SJCRH30 (cell line): ENCODE data around the gene NNT. TPM values are rescaled to one million over a fixed set of nuclear protein-coding genes. Genes with fewer than 3 reads are reported as not detected.
A peak's percentile ranks its signal among the peaks of the same experiment; 100 is the strongest.
"Not testable (repeated sequence)": the region's sequence is repeated elsewhere in the genome, so short reads cannot be mapped to it uniquely, and the experiment has no call there.

Experiments used
- DNase-seq, 2 experiments: peaks; one replicate each; pipeline ENCODE4 v3.0.0-alpha.2; 2015 to 2020
- H3K27ac ChIP-seq: fragments of 250-450 bp; sonication (Bioruptor Pico); 2 replicates; pipeline ENCODE4 v1.5.1; 2020; ENCODE audit warnings: mild to moderate bottlenecking, moderate library complexity
- H3K27me3 ChIP-seq: fragments of 250-450 bp; sonication (Bioruptor Pico); 2 replicates; pipeline ENCODE4 v1.5.1; 2020; ENCODE audit warnings: mild to moderate bottlenecking, moderate library complexity
- H3K36me3 ChIP-seq: fragments of 250-450 bp; sonication (Bioruptor Pico); 2 replicates; pipeline ENCODE4 v1.5.1; 2020; ENCODE audit warnings: mild to moderate bottlenecking, moderate library complexity
- H3K4me1 ChIP-seq: fragments of 250-450 bp; sonication (Bioruptor Pico); 2 replicates; pipeline ENCODE4 v1.5.1; 2020; ENCODE audit warnings: mild to moderate bottlenecking, moderate library complexity
- H3K4me3 ChIP-seq: fragments of 250-450 bp; sonication (Bioruptor Pico); 2 replicates; pipeline ENCODE4 v1.5.1; 2020; ENCODE audit warnings: mild to moderate bottlenecking, moderate library complexity
- H3K9me3 ChIP-seq: fragments of 250-450 bp; sonication (Bioruptor Pico); replicated peaks from 2 replicates; pipeline ENCODE4 v1.5.1; 2020; ENCODE audit warnings: mild to moderate bottlenecking, moderate library complexity
- total RNA-seq: library from RNA; depleted of rRNA; stranded (reverse); fragments of >200 nt; shearing (Covaris generic); gene quantifications from 2 replicates; pipeline ENCODE4 v1.2.3, GENCODE V29; 2014

The NNT gene
- total RNA-seq, 1 experiment from 2014 or later: 130 TPM

DNA sequence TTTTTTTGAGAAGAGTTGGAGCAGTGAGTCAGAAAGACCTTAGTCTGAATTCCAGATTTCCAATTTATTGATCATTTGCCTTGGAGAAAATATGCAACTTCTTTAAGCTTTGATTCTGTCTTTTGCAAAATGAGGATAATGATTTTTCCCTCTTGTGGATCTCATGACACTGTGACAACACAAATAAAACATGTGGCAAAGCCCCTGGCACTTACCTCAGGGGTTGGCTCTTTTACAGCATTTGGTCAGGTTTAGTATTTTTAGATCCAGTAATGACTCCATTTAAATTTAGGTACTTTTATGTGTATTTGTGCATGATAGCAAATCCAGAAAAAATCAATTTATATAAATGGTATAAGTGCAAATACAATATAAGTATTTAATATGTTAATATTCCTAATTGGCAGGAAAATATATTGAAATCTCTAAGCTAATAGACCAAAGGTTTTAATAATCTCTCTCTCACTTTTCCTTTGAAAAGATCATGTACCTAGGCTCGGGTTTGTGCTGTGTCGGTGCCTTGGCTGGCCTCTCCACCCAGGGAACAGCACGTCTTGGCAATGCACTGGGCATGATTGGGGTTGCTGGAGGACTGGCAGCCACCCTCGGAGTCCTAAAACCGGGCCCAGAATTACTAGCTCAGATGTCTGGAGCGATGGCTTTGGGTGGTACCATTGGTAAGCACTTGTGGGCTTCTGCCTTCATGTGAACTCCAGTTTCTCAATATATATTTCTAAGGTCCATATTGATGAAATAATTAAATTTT is 49.7 kb downstream of the NNT start:
- H3K27me3 ChIP-seq: no peaks in the 10 kb centered on the region
- no peak overlapping the region for H3K27ac ChIP-seq
- H3K4me1 ChIP-seq: no peaks in the 10 kb centered on the region
- no peak overlapping the region for H3K4me3 ChIP-seq
- peaks cover 62% of the 10 kb centered on the region for H3K36me3 ChIP-seq
- no peak for DNase-seq
- no peaks in the 10 kb centered on the region for H3K9me3 ChIP-seq

DNA sequence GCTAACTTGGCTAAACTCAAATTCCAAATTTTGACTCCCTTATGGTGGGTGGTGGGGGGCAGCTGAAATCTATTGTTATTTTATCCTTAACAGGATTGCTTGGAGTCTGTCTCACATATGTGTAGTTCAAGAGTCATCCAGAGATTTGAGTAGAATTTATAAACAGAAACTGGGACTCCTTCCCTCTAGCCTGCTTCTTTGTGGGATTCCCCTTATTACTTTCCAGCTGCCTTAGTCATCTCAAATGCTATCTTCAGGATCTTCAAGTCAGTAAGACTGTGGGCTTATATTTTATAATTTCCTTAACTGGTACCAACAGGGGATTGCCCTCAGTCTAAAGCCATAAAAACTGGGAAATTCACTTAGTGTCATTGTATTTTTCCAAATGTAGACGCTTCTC is 55.5 kb downstream of the NNT start:
- Histone ChIP-seq H3K4me1 (no peaks in the 10 kb centered on the region), H3K4me3 (no peak overlapping the region), H3K36me3 (peaks cover 76% of the 10 kb centered on the region), H3K9me3 (no peaks in the 10 kb centered on the region), H3K27me3 (no peaks in the 10 kb centered on the region), H3K27ac (no peak overlapping the region)
- DNase-seq: no peak

DNA sequence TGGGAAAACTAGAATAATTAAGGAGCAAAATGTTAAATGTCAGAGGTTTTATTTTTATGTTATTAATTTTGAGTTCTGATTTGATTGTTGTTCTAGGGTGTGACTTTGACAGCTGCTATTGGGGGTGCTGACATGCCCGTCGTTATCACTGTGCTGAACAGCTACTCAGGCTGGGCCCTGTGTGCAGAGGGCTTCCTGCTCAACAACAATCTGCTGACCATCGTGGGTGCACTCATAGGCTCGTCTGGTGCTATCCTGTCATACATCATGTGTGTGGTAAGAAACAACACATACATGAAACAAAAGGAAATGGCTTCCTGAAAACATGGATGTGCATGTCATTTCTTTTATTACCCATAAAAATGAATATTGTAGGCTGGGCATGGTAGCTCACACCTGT is 56.1 kb downstream of the NNT start:
- no peak overlapping the region for H3K4me3 ChIP-seq
- no peaks in the 10 kb centered on the region for H3K4me1 ChIP-seq
- DNase-seq: no peak
- H3K36me3 ChIP-seq: peaks cover 80% of the 10 kb centered on the region
- H3K9me3 ChIP-seq: no peaks in the 10 kb centered on the region
- no peaks in the 10 kb centered on the region for H3K27me3 ChIP-seq
- no peak overlapping the region for H3K27ac ChIP-seq

DNA sequence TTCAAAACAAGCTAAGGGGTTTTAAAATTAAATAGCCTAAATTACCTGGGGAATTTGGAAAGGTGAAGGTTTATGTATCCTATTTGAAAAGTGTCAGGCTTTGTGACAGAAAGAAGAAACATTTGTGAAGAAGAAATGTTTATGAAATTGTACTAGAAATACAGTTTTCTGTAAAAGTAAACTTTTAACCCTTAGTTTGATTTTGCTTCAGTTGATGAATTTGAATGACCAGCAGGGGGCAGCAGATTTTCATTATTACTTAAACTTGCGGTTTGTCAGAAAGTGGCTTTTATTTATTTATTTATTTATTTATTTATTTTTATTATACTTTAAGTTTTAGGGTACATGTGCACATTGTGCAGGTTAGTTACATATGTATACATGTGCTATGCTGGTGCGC is 58.1 kb downstream of the NNT start:
- Histone ChIP-seq H3K36me3 (peaks cover 76% of the 10 kb centered on the region), H3K4me3 (no peak overlapping the region), H3K27ac (no peak overlapping the region), H3K27me3 (no peaks in the 10 kb centered on the region), H3K9me3 (no peaks in the 10 kb centered on the region), H3K4me1 (no peaks in the 10 kb centered on the region)
- DNase-seq: peak; percentile 41 to 65

DNA sequence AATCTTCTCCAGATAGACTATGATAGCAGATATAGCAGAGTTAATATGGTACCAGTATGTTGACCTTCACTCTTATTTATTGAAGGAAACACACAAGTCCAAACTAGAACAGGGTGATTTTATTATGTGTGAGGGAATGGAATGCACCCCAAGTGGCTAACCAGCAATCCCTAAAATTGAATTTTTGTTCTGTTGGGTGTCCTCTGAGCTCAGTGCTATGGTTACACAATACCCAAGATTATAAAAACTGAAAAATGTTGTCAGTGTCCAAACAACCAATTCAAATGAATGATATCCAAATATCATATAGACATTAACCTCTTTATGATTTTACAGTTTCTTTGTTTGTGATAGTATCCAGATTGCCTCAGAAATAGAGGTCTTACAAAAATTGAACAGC is 60.9 kb downstream of the NNT start:
- H3K4me1 ChIP-seq: no peaks in the 10 kb centered on the region
- H3K36me3 ChIP-seq: peaks cover 62% of the 10 kb centered on the region
- no peaks in the 10 kb centered on the region; the same call in 1 of the 2 replicates for H3K9me3 ChIP-seq
- H3K27ac ChIP-seq: no peak overlapping the region
- H3K4me3 ChIP-seq: no peak overlapping the region
- no peaks in the 10 kb centered on the region for H3K27me3 ChIP-seq
- DNase-seq: no peak

DNA sequence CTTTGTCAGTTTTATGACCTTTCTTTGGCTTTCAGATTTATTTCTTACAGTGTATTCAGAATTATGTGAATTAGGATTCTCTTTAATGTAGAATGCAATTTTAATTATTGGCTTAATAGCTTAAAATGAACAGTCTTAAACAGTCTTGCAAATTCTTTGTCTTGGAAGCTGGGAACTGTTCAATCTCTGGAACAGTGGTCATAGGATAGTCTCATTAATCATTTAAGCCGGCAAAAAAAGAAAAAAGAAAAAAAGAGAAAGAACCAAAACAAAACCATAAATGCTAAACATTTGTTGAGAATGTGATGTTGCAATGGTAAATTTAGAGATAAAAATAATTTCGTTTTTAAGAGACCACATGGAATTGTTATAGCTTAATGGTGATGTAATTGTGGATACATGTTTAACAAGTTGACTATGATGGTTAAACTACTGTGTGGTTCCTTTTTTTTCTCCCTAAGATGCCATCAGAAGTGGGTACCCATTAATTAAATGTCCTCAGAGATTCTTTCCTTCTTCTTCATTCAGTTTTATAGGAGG is 61.6 kb downstream of the NNT start:
- H3K4me3 ChIP-seq: no peak overlapping the region
- no peaks in the 10 kb centered on the region for H3K4me1 ChIP-seq
- peaks cover 55% of the 10 kb centered on the region for H3K36me3 ChIP-seq
- H3K27me3 ChIP-seq: no peaks in the 10 kb centered on the region
- H3K27ac ChIP-seq: no peak overlapping the region
- DNase-seq: no peak
- no peaks in the 10 kb centered on the region; the same call in 1 of the 2 replicates for H3K9me3 ChIP-seq

DNA sequence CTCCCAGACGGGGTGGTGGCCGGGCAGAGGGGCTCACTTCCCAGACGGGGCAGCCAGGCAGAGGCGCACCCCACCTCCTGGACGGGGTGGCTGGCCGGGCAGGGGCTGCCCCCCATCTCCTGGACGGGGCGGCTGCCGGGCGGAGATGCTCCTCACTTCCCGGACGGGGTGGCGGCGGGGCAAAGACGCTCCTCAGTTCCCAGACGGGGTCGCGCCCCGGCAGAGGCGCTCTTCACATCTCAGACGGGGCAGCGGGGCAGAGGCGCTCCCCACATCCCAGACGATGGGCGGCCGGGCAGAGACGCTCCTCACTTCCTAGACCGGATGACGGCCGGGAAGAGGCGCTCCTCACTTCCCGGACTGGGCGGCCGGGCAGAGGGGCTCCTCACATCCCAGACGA is 62.8 kb downstream of the NNT start:
- H3K9me3 ChIP-seq, DNase-seq, H3K27ac ChIP-seq, H3K4me1 ChIP-seq, H3K4me3 ChIP-seq, H3K27me3 ChIP-seq: not testable (repeated sequence)
- peaks cover 47% of the 10 kb centered on the region for H3K36me3 ChIP-seq

DNA sequence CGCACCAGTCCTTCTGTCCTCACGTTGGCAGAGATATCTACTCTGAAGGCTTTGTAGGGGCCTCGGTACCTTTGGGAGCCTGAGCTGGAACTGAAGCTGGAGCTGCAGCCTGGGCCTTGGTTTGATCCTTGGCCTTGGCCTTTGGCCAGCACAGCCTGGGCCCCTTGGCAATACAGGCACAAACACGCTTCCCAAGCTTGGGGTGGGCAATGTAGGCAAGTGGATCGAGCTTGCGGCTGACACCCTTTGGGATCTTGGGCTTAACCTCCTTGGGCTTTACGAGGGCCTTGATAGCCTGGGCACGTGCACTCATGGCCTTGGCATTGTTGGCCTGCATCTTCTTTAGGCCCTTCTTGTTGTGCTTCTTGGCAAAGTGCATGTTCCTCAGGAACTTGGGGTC is 63.7 kb downstream of the NNT start:
- not testable (repeated sequence) for H3K4me1 ChIP-seq, H3K27ac ChIP-seq, H3K9me3 ChIP-seq, H3K27me3 ChIP-seq, DNase-seq, H3K4me3 ChIP-seq
- peaks cover 40% of the 10 kb centered on the region for H3K36me3 ChIP-seq

DNA sequence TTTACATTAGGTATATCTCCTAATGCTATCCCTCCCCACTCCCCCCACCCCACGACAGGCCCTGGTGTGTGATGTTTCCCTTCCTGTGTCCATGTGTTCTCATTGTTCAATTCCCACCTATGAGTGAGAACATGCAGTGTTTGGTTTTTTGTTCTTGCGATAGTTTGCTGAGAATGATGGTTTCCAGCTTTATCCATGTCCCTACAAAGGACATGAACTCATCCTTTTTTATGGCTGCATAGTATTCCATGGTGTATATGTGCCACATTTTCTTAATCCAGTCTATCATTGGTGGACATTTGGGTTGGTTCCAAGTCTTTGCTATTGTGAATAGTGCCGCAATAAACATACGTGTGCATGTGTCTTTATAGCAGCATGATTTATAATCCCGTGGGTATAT is 64.4 kb downstream of the NNT start:
- H3K4me3 ChIP-seq, DNase-seq, H3K4me1 ChIP-seq, H3K27ac ChIP-seq, H3K27me3 ChIP-seq, H3K9me3 ChIP-seq: not testable (repeated sequence)
- peaks cover 34% of the 10 kb centered on the region for H3K36me3 ChIP-seq

DNA sequence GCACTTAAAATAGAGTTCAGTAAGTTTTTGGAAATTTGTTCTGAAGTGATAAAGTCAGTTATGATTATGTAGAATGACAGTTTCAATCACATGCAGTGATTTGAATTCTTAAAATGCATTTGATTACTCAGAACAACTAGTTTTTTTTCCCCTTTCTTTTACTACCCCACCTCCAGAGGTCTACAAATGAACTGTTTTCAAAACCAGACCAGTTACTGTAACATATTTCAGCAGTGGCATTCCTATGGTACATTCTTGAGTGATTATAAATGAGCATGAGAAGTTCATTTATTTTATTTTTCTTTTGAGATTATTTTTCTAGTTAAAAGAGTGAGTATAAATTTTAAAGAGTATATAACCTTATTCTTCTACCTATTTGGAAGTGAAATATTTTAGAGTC is 71.6 kb downstream of the NNT start:
- DNase-seq: no peak
- H3K27ac ChIP-seq: no peak overlapping the region
- no peaks in the 10 kb centered on the region for H3K4me1 ChIP-seq
- H3K4me3 ChIP-seq: no peak overlapping the region
- peaks cover 30% of the 10 kb centered on the region for H3K36me3 ChIP-seq
- no peaks in the 10 kb centered on the region for H3K27me3 ChIP-seq
- peaks cover 3% of the 10 kb centered on the region; the same call in 1 of the 2 replicates for H3K9me3 ChIP-seq

DNA sequence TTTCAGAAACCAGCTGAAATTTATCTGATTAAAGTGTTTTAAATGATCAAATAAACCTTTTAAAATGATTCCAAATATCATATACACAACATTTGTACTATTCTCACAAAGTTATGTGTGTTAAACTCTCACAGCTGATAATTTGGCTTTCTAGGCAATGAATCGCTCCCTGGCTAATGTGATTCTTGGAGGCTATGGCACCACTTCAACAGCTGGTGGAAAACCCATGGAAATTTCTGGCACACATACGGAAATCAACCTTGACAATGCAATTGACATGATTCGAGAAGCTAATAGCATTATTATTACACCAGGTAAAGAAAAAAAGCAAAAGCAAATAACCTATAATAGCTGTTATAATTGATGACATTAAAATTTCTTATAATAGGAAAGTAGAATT is 72.4 kb downstream of the NNT start:
- peaks cover 3% of the 10 kb centered on the region; the same call in 1 of the 2 replicates for H3K9me3 ChIP-seq
- no peaks in the 10 kb centered on the region for H3K27me3 ChIP-seq
- no peak overlapping the region for H3K4me3 ChIP-seq
- DNase-seq: no peak
- no peaks in the 10 kb centered on the region for H3K4me1 ChIP-seq
- no peak overlapping the region for H3K27ac ChIP-seq
- peaks cover 29% of the 10 kb centered on the region for H3K36me3 ChIP-seq

DNA sequence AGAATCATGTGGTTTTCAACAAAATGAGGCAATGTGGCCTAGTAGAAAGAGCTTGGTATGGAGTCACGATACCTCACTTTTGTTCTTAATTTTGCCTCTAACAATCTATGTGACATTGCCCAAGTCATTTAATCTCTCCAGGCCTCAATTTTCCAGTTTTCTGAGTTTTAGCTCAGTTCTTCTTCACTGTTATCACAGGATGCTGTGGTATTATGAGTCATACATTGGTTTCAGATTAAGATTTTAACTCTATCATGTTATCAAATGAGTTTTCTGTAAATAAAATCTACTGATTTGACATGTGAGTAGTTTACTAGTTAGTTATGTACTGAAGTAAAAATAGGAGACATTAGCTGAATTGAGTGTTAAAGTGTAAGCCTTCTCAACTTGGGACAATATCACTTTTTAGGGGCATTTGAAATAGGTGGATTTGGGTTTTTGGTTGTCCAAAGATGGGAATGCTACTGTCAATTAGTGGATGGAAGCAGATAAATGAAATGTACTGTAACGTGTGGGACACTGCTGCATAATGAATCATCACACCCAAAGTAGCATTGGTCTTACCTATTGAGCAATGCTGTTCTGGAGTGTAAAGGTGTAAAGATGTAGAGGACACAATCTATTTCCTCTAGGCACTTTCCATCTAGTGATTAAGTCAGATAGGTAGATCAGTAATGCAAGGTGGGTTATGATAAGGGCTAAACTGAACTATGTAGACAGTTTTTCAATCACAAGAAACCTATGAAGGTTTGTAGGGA is 73.3 kb downstream of the NNT start:
- H3K36me3 ChIP-seq: peaks cover 31% of the 10 kb centered on the region
- H3K4me3 ChIP-seq: no peak overlapping the region
- H3K27me3 ChIP-seq: no peaks in the 10 kb centered on the region
- no peak for DNase-seq
- no peaks in the 10 kb centered on the region for H3K4me1 ChIP-seq
- H3K27ac ChIP-seq: no peak overlapping the region
- H3K9me3 ChIP-seq: 0 out of 2 replicates have a peak, but pooled peaks cover under 1% of the 10 kb centered on the region

DNA sequence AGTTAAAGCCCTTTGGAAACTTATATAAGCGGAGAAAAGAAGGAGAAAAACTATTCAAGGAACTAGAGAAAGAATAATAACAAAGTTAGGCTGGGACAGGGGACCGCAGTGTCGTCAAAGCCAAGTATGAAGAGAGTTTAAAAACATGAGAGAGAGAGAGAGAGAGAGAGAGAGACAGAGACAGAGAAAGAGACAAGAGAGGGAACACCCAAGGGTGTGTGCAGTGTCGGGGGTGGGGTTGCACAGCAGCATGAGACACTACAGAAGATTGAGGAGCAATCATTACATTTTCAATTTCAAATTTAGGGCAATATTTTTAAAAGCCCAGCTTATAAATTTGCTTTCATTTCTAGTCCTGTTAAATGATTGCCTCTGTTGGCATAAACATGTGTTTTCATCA is 74.3 kb downstream of the NNT start:
- H3K4me1 ChIP-seq: no peaks in the 10 kb centered on the region
- no peaks in the 10 kb centered on the region for H3K27me3 ChIP-seq
- peaks cover 31% of the 10 kb centered on the region for H3K36me3 ChIP-seq
- no peaks in the 10 kb centered on the region for H3K9me3 ChIP-seq
- DNase-seq: no peak
- no peak overlapping the region for H3K27ac ChIP-seq
- H3K4me3 ChIP-seq: no peak overlapping the region

DNA sequence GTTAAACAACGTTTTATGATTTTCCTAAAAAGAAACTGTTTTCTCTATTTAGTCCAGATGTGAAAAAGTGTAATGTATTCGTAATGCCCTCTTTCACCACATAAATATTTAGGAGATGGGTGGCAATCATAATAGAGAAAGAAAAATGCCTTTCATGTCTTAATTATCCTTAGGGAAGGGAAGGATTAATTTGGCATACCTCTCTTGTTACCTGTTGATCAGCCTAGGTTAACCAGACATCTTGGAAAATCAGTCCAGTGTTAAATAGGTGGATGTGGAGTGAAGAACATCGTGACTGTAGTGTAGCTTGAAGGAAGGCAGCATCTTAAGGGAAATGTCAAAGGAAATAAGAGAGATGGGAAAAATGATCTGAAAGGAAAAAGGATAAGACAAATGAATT is 76.2 kb downstream of the NNT start:
- Histone ChIP-seq H3K9me3 (no peaks in the 10 kb centered on the region), H3K27me3 (no peaks in the 10 kb centered on the region), H3K4me1 (no peaks in the 10 kb centered on the region), H3K36me3 (peaks cover 27% of the 10 kb centered on the region), H3K4me3 (no peak overlapping the region), H3K27ac (no peak overlapping the region)
- DNase-seq: no peak

DNA sequence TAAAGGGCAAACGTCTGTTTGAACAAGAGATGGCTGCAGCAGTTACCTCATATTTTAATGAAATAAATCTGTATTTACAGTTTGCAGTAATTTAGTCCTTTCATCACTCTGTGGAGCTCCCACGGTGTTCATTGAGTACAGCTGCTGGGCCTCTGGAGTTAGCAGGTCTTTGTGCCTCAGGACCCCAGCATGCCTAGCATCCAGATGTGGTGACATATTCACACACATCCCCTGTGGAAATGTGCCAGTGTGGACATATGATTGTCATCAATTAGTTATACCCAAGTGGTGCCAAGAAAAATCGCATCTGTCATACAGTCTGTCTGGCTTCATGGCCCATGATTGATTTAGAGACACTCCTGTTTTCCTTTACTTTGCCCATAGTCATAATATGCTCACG is 77.3 kb downstream of the NNT start:
- no peak for DNase-seq
- Histone ChIP-seq H3K4me1 (no peaks in the 10 kb centered on the region), H3K27me3 (no peaks in the 10 kb centered on the region), H3K27ac (no peak overlapping the region), H3K9me3 (no peaks in the 10 kb centered on the region), H3K4me3 (no peak overlapping the region), H3K36me3 (peaks cover 31% of the 10 kb centered on the region)
